ENCODE results near the gene PCDHB7. TPM values are rescaled to one million over a fixed set of nuclear protein-coding genes. Genes with fewer than 3 reads are reported as not detected.
"Not testable (repeated sequence)": the region's sequence is repeated elsewhere in the genome, so short reads cannot be mapped to it uniquely, and the experiment has no call there.

The PCDHB7 gene
- total and polyA plus RNA-seq, 2 donors (not counting 3 experiments of a cell fraction or from before 2014, with no cell fraction given): 0.27 to 0.57 TPM

DNA sequence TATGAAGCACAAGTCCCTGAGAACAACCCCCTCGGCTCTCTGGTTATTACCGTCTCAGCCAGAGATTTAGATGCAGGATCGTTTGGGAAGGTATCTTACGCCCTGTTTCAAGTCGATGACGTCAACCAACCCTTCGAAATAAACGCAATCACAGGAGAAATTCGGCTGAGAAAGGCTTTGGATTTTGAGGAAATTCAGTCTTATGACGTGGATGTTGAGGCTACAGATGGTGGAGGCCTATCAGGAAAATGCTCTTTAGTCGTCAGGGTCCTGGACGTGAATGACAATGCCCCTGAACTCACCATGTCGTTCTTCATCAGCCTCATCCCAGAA is 21.5 kb upstream of the PCDHB7 start:
- dilution Hi-C loops (cut with MboI; ENCODE audit: extremely low pct_ligation_motif_present, low sequenced_read_pairs): no loop called here
- POLR2A ChIA-PET: no interaction called here

GRCh38 chr5:141151632-141152031 is 20.8 kb upstream of the PCDHB7 start:
- BruUV-seq (replicated peaks); H3K27me3 ChIP-seq (ENCODE audit: control insufficient read depth in 2 of 2, insufficient read depth in 2 of 2, low read length in 2 of 2); H3K4me3 ChIP-seq (replicated peaks in 1 of 3; ENCODE audit: insufficient read depth in 1 of 3, low read depth in 1 of 3, low read length in 3 of 3); FAIRE-seq; H3K9me1 ChIP-seq (replicated peaks; ENCODE audit: control insufficient read depth, extremely low read depth, insufficient read depth, low read length); H4K20me1 ChIP-seq (replicated peaks; ENCODE audit: control insufficient read depth, extremely low read depth, insufficient read depth, low read length); POLR2A ChIA-PET; DNase-seq (ENCODE audit: low read depth, low spot score); dilution Hi-C loops (cut with MboI; ENCODE audit: extremely low pct_ligation_motif_present, low sequenced_read_pairs); CTCF ChIA-PET; intact Hi-C loops (cut with micrococcal nuclease); H3K27ac ChIP-seq (ENCODE audit: insufficient read depth, low read depth, low read length); H3K4me2 ChIP-seq (ENCODE audit: insufficient read depth, low read length); H3K36me3 ChIP-seq (ENCODE audit: control insufficient read depth in 2 of 2, extremely low read depth in 1 of 2, insufficient read depth in 2 of 2, low read length in 2 of 2); H3K4me1 ChIP-seq (ENCODE audit: control insufficient read depth, extremely low read depth, insufficient read depth, low read length); H3K9ac ChIP-seq (replicated peaks; ENCODE audit: extremely low read depth, insufficient read depth, low read length); H3K79me2 ChIP-seq (ENCODE audit: control insufficient read depth, insufficient read depth, low read length); H2AFZ ChIP-seq (ENCODE audit: low read depth, low read length); H3K9me3 ChIP-seq (replicated peaks; ENCODE audit: control insufficient read depth, insufficient read depth, low read length): not testable (repeated sequence)

More for the DNA sequence above, 21.5 kb upstream of the PCDHB7 start:
- Histone ChIP-seq H3K9ac (replicated peaks; ENCODE audit: extremely low read depth, insufficient read depth, low read length) (no peak overlapping the region), H3K27ac (ENCODE audit: insufficient read depth, low read depth, low read length) (no peak overlapping the region), H3K27me3 (ENCODE audit: control insufficient read depth in 2 of 2, insufficient read depth in 2 of 2, low read length in 2 of 2) (no peaks in the 10 kb centered on the region), H3K9me1 (replicated peaks; ENCODE audit: control insufficient read depth, extremely low read depth, insufficient read depth, low read length) (no peaks in the 10 kb centered on the region), H3K36me3 (ENCODE audit: control insufficient read depth in 2 of 2, extremely low read depth in 1 of 2, insufficient read depth in 2 of 2, low read length in 2 of 2) (no peaks in the 10 kb centered on the region), H3K4me2 (ENCODE audit: insufficient read depth, low read length) (no peak overlapping the region), H4K20me1 (replicated peaks; ENCODE audit: control insufficient read depth, extremely low read depth, insufficient read depth, low read length) (no peaks in the 10 kb centered on the region), H3K4me1 (ENCODE audit: control insufficient read depth, extremely low read depth, insufficient read depth, low read length) (no peaks in the 10 kb centered on the region), H3K9me3 (replicated peaks; ENCODE audit: control insufficient read depth, insufficient read depth, low read length) (no peaks in the 10 kb centered on the region), H2AFZ (ENCODE audit: low read depth, low read length) (no peak overlapping the region), H3K79me2 (ENCODE audit: control insufficient read depth, insufficient read depth, low read length) (no peaks in the 10 kb centered on the region), H3K4me3 (replicated peaks in 1 of 3; ENCODE audit: insufficient read depth in 1 of 3, low read depth in 1 of 3, low read length in 3 of 3) (no peak overlapping the region)
- BruUV-seq (replicated peaks): no TSS peak
- TF ChIP-seq MAX (IDR thresholded peaks at IDR 0.05; ENCODE audit: insufficient read depth, insufficient read length) (no peak), EZH2 (IDR thresholded peaks at IDR 0.05; ENCODE audit: borderline replicate concordance, low read depth, low read length, severe bottlenecking) (no peak), GATA2 (IDR thresholded peaks at IDR 0.05; ENCODE audit: insufficient read depth, insufficient read length, low read depth, low read length) (no peak), FOS (IDR thresholded peaks at IDR 0.05; ENCODE audit: borderline replicate concordance, insufficient read depth, low read length) (no peak), POLR2AphosphoS5 (IDR thresholded peaks at IDR 0.05; ENCODE audit: insufficient read depth, low read depth, low read length) (no peak), JUN (IDR thresholded peaks at IDR 0.05; ENCODE audit: borderline replicate concordance, insufficient read depth, insufficient read length, low read depth) (no peak), POLR2A (IDR thresholded peaks at IDR 0.05; ENCODE audit: low read depth, low read length) (no peak), MYC (IDR thresholded peaks at IDR 0.05; ENCODE audit: low read depth, low read length) (no peak)
- TF ChIP-seq, protein P1, sequence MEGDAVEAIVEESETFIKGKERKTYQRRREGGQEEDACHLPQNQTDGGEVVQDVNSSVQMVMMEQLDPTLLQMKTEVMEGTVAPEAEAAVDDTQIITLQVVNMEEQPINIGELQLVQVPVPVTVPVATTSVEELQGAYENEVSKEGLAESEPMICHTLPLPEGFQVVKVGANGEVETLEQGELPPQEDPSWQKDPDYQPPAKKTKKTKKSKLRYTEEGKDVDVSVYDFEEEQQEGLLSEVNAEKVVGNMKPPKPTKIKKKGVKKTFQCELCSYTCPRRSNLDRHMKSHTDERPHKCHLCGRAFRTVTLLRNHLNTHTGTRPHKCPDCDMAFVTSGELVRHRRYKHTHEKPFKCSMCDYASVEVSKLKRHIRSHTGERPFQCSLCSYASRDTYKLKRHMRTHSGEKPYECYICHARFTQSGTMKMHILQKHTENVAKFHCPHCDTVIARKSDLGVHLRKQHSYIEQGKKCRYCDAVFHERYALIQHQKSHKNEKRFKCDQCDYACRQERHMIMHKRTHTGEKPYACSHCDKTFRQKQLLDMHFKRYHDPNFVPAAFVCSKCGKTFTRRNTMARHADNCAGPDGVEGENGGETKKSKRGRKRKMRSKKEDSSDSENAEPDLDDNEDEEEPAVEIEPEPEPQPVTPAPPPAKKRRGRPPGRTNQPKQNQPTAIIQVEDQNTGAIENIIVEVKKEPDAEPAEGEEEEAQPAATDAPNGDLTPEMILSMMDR (IDR thresholded peaks at IDR 0.05; ENCODE audit: extremely low read depth in 1 of 2, insufficient read depth in 1 of 2, low read depth in 1 of 2, low read length in 2 of 2): no peak
- CTCF ChIA-PET: no interaction called here
- intact Hi-C loops (cut with micrococcal nuclease): no loop called here
- FAIRE-seq (no peak), DNase-seq (ENCODE audit: low read depth, low spot score) (no peak)

- CTCF ChIA-PET, FAIRE-seq: not testable (repeated sequence)
Measured at GRCh38 chr5:141152096-141152495, 20.3 kb upstream of the PCDHB7 start.

More at GRCh38 chr5:141152096-141152495, 20.3 kb upstream of the PCDHB7 start:
- H2AFZ ChIP-seq (ENCODE audit: low read depth, low read length); H3K79me2 ChIP-seq (ENCODE audit: control insufficient read depth, insufficient read depth, low read length); H3K9me1 ChIP-seq (replicated peaks; ENCODE audit: control insufficient read depth, extremely low read depth, insufficient read depth, low read length); H3K9me3 ChIP-seq (replicated peaks; ENCODE audit: control insufficient read depth, insufficient read depth, low read length); H3K36me3 ChIP-seq (ENCODE audit: control insufficient read depth in 2 of 2, extremely low read depth in 1 of 2, insufficient read depth in 2 of 2, low read length in 2 of 2); H4K20me1 ChIP-seq (replicated peaks; ENCODE audit: control insufficient read depth, extremely low read depth, insufficient read depth, low read length); H3K27ac ChIP-seq (ENCODE audit: insufficient read depth, low read depth, low read length); DNase-seq (ENCODE audit: low read depth, low spot score); H3K4me1 ChIP-seq (ENCODE audit: control insufficient read depth, extremely low read depth, insufficient read depth, low read length); H3K9ac ChIP-seq (replicated peaks; ENCODE audit: extremely low read depth, insufficient read depth, low read length); intact Hi-C loops (cut with micrococcal nuclease); POLR2A ChIA-PET; H3K4me3 ChIP-seq (replicated peaks in 1 of 3; ENCODE audit: insufficient read depth in 1 of 3, low read depth in 1 of 3, low read length in 3 of 3); H3K4me2 ChIP-seq (ENCODE audit: insufficient read depth, low read length); H3K27me3 ChIP-seq (ENCODE audit: control insufficient read depth in 2 of 2, insufficient read depth in 2 of 2, low read length in 2 of 2); BruUV-seq (replicated peaks); dilution Hi-C loops (cut with MboI; ENCODE audit: extremely low pct_ligation_motif_present, low sequenced_read_pairs): not testable (repeated sequence)

Measured in endothelial cell of umbilical vein (primary cell).